NB4 (cell line): ENCODE measurements around the gene TMEM201.

Source experiments
- CTCF ChIP-seq: IDR thresholded peaks from one replicate; pipeline ENCODE4 v1.5.1; 2012; ENCODE audit warnings: low read depth, low read length
- MAX ChIP-seq: IDR thresholded peaks from 2 replicates; pipeline ENCODE4 v1.6.1; 2011; ENCODE audit warnings: low read depth, low read length
- POLR2A ChIP-seq: IDR thresholded peaks from 2 replicates; pipeline ENCODE4 v1.6.1; 2011; ENCODE audit warnings: mild to moderate bottlenecking; ENCODE audit not compliant: insufficient read length; ENCODE audit errors: extremely low read depth

- no peak for TF ChIP-seq POLR2A
- TF ChIP-seq CTCF = no peak
- TF ChIP-seq MAX = no peak
These were observed 61.1 kb downstream of the TMEM201 start for GRCh38 chr1:9649769-9650168.
